ENCODE data around the gene ADGRL3.

The ADGRL3 gene

GRCh38 chr4:61588621-61589402 is 388.7 kb downstream of the ADGRL3 start:
- Histone ChIP-seq H3K79me2 (ENCODE audit: insufficient read depth, low read length) (no peaks in the 10 kb centered on the region), H3K36me3 (ENCODE audit: low read length) (no peaks in the 10 kb centered on the region), H3K9ac (ENCODE audit: low read length) (no peak overlapping the region), H3K27ac (ENCODE audit: low read depth, low read length) (no peak overlapping the region), H3K9me3 (ENCODE audit: insufficient read depth, low read length) (no peaks in the 10 kb centered on the region), H2AFZ (ENCODE audit: low read depth, low read length, severe bottlenecking) (no peak overlapping the region), H3K4me2 (ENCODE audit: low read depth, low read length, poor library complexity, severe bottlenecking) (no peak overlapping the region), H3K27me3 (ENCODE audit: low read length) (no peaks in the 10 kb centered on the region), H3F3A (ENCODE audit: insufficient read depth) (no peaks in the 10 kb centered on the region), H4K20me1 (ENCODE audit: low read depth, low read length) (no peaks in the 10 kb centered on the region), H3K4me3 (ENCODE audit: insufficient read depth, low read length, poor library complexity, severe bottlenecking) (no peak overlapping the region), H3K9me2 (replicated peaks; ENCODE audit: insufficient read depth, low read length) (no peaks in the 10 kb centered on the region)
- TF ChIP-seq EZH2phosphoT487 (conservative IDR thresholded peaks at IDR 0.05; ENCODE audit: low read length): no peak
- TF ChIP-seq, protein P1, sequence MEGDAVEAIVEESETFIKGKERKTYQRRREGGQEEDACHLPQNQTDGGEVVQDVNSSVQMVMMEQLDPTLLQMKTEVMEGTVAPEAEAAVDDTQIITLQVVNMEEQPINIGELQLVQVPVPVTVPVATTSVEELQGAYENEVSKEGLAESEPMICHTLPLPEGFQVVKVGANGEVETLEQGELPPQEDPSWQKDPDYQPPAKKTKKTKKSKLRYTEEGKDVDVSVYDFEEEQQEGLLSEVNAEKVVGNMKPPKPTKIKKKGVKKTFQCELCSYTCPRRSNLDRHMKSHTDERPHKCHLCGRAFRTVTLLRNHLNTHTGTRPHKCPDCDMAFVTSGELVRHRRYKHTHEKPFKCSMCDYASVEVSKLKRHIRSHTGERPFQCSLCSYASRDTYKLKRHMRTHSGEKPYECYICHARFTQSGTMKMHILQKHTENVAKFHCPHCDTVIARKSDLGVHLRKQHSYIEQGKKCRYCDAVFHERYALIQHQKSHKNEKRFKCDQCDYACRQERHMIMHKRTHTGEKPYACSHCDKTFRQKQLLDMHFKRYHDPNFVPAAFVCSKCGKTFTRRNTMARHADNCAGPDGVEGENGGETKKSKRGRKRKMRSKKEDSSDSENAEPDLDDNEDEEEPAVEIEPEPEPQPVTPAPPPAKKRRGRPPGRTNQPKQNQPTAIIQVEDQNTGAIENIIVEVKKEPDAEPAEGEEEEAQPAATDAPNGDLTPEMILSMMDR (IDR thresholded peaks at IDR 0.05; ENCODE audit: insufficient read depth, low read length, poor library complexity, severe bottlenecking): no peak

DNA sequence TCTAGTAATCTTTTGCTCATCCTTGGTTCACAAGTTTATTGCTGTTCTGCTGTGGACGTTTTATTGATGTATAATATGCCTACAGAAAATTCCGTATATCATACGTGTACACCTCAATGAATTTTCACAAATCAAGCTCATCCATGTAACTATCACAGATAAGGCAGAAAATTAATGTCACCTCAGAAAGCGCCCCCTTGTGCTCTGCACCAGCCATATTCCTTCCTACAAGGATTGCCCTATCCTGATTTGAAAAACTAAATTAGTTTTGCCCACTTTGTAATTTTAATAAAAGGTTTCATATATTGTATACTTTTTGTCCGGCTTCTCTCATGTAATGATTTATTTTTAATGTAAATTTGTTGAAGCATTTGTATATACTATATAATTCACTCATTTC is 390.8 kb downstream of the ADGRL3 start:
- H3F3A ChIP-seq (ENCODE audit: insufficient read depth): no peaks in the 10 kb centered on the region
- H3K9me2 ChIP-seq (replicated peaks; ENCODE audit: insufficient read depth, low read length): no peaks in the 10 kb centered on the region
- TF ChIP-seq EZH2phosphoT487 (conservative IDR thresholded peaks at IDR 0.05; ENCODE audit: low read length): no peak
- TF ChIP-seq, protein P1 (IDR thresholded peaks at IDR 0.05; ENCODE audit: insufficient read depth, low read length, poor library complexity, severe bottlenecking): no peak
- no peaks in the 10 kb centered on the region for H4K20me1 ChIP-seq (ENCODE audit: low read depth, low read length)
- H3K4me3 ChIP-seq (ENCODE audit: insufficient read depth, low read length, poor library complexity, severe bottlenecking): no peak overlapping the region
- no peak overlapping the region for H3K9ac ChIP-seq (ENCODE audit: low read length)
- no peaks in the 10 kb centered on the region for H3K36me3 ChIP-seq (ENCODE audit: low read length)
- no peak overlapping the region for H3K4me2 ChIP-seq (ENCODE audit: low read depth, low read length, poor library complexity, severe bottlenecking)
- no peaks in the 10 kb centered on the region for H3K9me3 ChIP-seq (ENCODE audit: insufficient read depth, low read length)
- no peaks in the 10 kb centered on the region for H3K27me3 ChIP-seq (ENCODE audit: low read length)
- no peak overlapping the region for H2AFZ ChIP-seq (ENCODE audit: low read depth, low read length, severe bottlenecking)
- no peaks in the 10 kb centered on the region for H3K79me2 ChIP-seq (ENCODE audit: insufficient read depth, low read length)
- no peak overlapping the region for H3K27ac ChIP-seq (ENCODE audit: low read depth, low read length)

DNA sequence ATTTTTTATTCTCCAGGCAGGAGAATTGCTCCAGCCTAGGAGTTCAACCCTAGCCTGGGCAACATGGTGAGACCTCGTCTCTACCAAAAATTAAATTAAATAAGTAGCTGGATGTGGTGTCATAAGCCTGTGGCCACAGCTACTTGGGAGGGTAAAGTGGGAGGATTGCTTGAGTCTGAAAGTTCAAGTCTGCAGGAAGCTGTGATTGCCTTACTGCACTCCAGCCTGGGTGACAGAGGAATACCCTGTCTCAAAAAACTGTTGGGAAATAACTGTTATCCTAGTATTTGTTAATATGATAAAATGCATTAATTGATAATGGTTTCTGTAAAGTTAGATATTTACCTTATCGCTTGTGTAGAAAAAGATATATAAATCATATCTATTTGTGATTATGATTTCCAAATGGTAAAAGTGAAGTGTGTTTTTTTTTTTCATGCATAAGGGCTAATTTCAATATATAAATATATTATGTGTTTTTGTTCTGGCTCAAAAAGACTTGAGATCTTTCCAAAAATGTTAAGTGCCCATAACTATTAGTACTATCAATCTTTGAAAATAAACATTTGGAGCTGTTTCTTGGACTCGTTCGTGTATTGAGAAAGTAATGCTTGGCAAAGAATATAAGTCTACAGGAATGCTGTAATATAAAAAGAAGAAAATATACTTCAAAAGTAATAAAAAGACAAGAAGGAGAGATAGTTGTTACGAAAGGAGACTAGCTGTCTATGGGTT is 396.6 kb downstream of the ADGRL3 start:
- no peaks in the 10 kb centered on the region for H3K27me3 ChIP-seq (ENCODE audit: low read length)
- H3K4me3 ChIP-seq (ENCODE audit: insufficient read depth, low read length, poor library complexity, severe bottlenecking): no peak overlapping the region
- H3K9me3 ChIP-seq (ENCODE audit: insufficient read depth, low read length): no peaks in the 10 kb centered on the region
- no peak overlapping the region for H2AFZ ChIP-seq (ENCODE audit: low read depth, low read length, severe bottlenecking)
- H3K9ac ChIP-seq (ENCODE audit: low read length): no peak overlapping the region
- no peak overlapping the region for H3K4me2 ChIP-seq (ENCODE audit: low read depth, low read length, poor library complexity, severe bottlenecking)
- H3K79me2 ChIP-seq (ENCODE audit: insufficient read depth, low read length): no peaks in the 10 kb centered on the region
- H3K27ac ChIP-seq (ENCODE audit: low read depth, low read length): no peak overlapping the region
- TF ChIP-seq, protein P1 (IDR thresholded peaks at IDR 0.05; ENCODE audit: insufficient read depth, low read length, poor library complexity, severe bottlenecking): no peak
- no peak for TF ChIP-seq EZH2phosphoT487 (conservative IDR thresholded peaks at IDR 0.05; ENCODE audit: low read length)
- no peaks in the 10 kb centered on the region for H3K9me2 ChIP-seq (replicated peaks; ENCODE audit: insufficient read depth, low read length)
- H4K20me1 ChIP-seq (ENCODE audit: low read depth, low read length): no peaks in the 10 kb centered on the region
- no peaks in the 10 kb centered on the region for H3F3A ChIP-seq (ENCODE audit: insufficient read depth)
- H3K36me3 ChIP-seq (ENCODE audit: low read length): no peaks in the 10 kb centered on the region
